GM18505 (cell line): ENCODE data around the gene ZNF556.
"Not testable (repeated sequence)": the region's sequence is repeated elsewhere in the genome, so short reads cannot be mapped to it uniquely, and the experiment has no call there.

Experiments used
- ATAC-seq: cut with Tn5 transposase; IDR thresholded peaks from one replicate; pipeline ENCODE4 v1.9.1; 2021; ENCODE audit not compliant: unreplicated experiment
- POLR2A ChIP-seq: IDR thresholded peaks from 4 replicates; pipeline ENCODE4 v1.6.1; 2011; ENCODE audit warnings: borderline replicate concordance; ENCODE audit not compliant: insufficient read depth, insufficient read length; ENCODE audit errors: extremely low read depth

ZNF556 gene

GRCh38 chr19:2902590-2903218 is 35.6 kb downstream of the ZNF556 start:
- TF ChIP-seq POLR2A = no peak
- no peak for ATAC-seq

GRCh38 chr19:2903326-2903725 is 36.2 kb downstream of the ZNF556 start:
- ATAC-seq = not testable (repeated sequence)

- ATAC-seq = no peak
- TF ChIP-seq POLR2A = no peak
These were observed 38.9 kb downstream of the ZNF556 start for GRCh38 chr19:2905918-2906519.

GRCh38 chr19:2906631-2907195 is 39.6 kb downstream of the ZNF556 start:
- no peak for ATAC-seq
- no peak for TF ChIP-seq POLR2A

GRCh38 chr19:2912306-2912705 is 45.2 kb downstream of the ZNF556 start:
- no peak for ATAC-seq
- no peak for TF ChIP-seq POLR2A

GRCh38 chr19:2917275-2918184 is 50.4 kb downstream of the ZNF556 start:
- TF ChIP-seq POLR2A = no peak
- no peak for ATAC-seq

GRCh38 chr19:2922987-2923386 is 55.9 kb downstream of the ZNF556 start:
- ATAC-seq = no peak

GRCh38 chr19:2923510-2923909 is 56.4 kb downstream of the ZNF556 start:
- ATAC-seq = no peak

More at GRCh38 chr19:2922987-2923386, 55.9 kb downstream of the ZNF556 start:
- no peak for TF ChIP-seq POLR2A

GRCh38 chr19:2926341-2927031 is 59.4 kb downstream of the ZNF556 start:
- TF ChIP-seq POLR2A = no peak
- ATAC-seq = no peak

More at GRCh38 chr19:2923510-2923909, 56.4 kb downstream of the ZNF556 start:
- no peak for TF ChIP-seq POLR2A

- TF ChIP-seq POLR2A = no peak
- ATAC-seq = no peak
These were observed 59.9 kb downstream of the ZNF556 start for GRCh38 chr19:2927032-2927430.
